Lung (tissue), 12 donors: ENCODE measurements around the gene OR10H3. TPM values are rescaled to one million over a fixed set of nuclear protein-coding genes. Genes with fewer than 3 reads are reported as not detected.

Experiments
- ATAC-seq: fragments of 200-7000 bp; cut with Tn5 transposase; one replicate; pipeline ENCODE4 v1.9.1; 2020; ENCODE audit warnings: moderate number of reproducible peaks; ENCODE audit not compliant: insufficient read depth, low FRiP score
- DNase-seq, 3 donors: peaks; one replicate each; pipeline ENCODE4 v3.0.0-alpha.2; 2013 to 2017
- H3K27ac ChIP-seq, 2 donors: one replicate each; pipeline ENCODE4 v1.5.1; 2013; ENCODE audit warnings: mild to moderate bottlenecking in 2 of 2, moderate library complexity in 2 of 2, control low read depth in 1 of 2, inconsistent platforms in 1 of 2, low read depth in 1 of 2, low read length in 1 of 2
- H3K27me3 ChIP-seq, 3 donors: one replicate each; pipeline ENCODE4 v1.5.1; 2013; ENCODE audit warnings: low read length in 2 of 3; ENCODE audit not compliant: control insufficient read depth in 3 of 3, insufficient read depth in 3 of 3
- H3K36me3 ChIP-seq, 4 donors: one replicate each; pipeline ENCODE4 v1.5.1; 2013; ENCODE audit warnings: low read length in 4 of 4, mild to moderate bottlenecking in 1 of 4, moderate library complexity in 1 of 4; ENCODE audit not compliant: control insufficient read depth in 4 of 4, insufficient read depth in 4 of 4
- H3K4me1 ChIP-seq, 5 donors: one replicate each; pipeline ENCODE4 v1.5.1; 2013; ENCODE audit warnings: low read length in 5 of 5, mild to moderate bottlenecking in 2 of 5, moderate library complexity in 1 of 5; ENCODE audit not compliant: control insufficient read depth in 5 of 5, insufficient read depth in 5 of 5
- H3K4me3 ChIP-seq: one replicate; pipeline ENCODE4 v1.5.1; 2013; ENCODE audit warnings: mild to moderate bottlenecking, control low read depth, moderate library complexity
- H3K9ac ChIP-seq, 2 donors: one replicate each; pipeline ENCODE4 v1.5.1; 2013; ENCODE audit warnings: low read length in 2 of 2, control low read depth in 1 of 2; ENCODE audit not compliant: insufficient read depth in 1 of 2
- H3K9me3 ChIP-seq, 4 donors: one replicate each; pipeline ENCODE4 v1.5.1; 2013; ENCODE audit warnings: low read length in 3 of 4, mild to moderate bottlenecking in 1 of 4, moderate library complexity in 1 of 4; ENCODE audit not compliant: control insufficient read depth in 4 of 4, insufficient read depth in 3 of 4
- WGBS, 2 donors: extraction: QIAGEN DNeasy Blood & Tissue Kit; methylation state at CpG; one replicate each; pipeline ENCODE4 v1.1.7; 2013; 5-methylcytosine and 5-hydroxymethylcytosine counted together
- polyA plus RNA-seq, 2 donors: library from polyadenylated mRNA; stranded (reverse); fragments of 200-250 nt; gene quantifications; one replicate each; pipeline ENCODE4 v1.2.1, GENCODE V29; 2013
- total RNA-seq, 2 donors: library from RNA; depleted of rRNA in 1 of 2; stranded (reverse); fragments of >200 nt in 1 of 2; gene quantifications; one replicate each; pipeline ENCODE4 v1.2.1, GENCODE V29; 2014 to 2021
- TF ChIP-seq, protein P1 (sequence below): IDR thresholded peaks from 2 replicates; pipeline ENCODE4 v1.5.1; 2012; ENCODE audit warnings: mild to moderate bottlenecking; ENCODE audit errors: control extremely low read depth, extremely low read depth
- donor health status: control.
- donor health status: control.
- donor health status: Bipolar disorder and iron deficiency.
- donor health status: healthy.
- donor health status: DM: yes; HTN: yes; CAD: no.

The OR10H3 gene
- total and polyA plus RNA-seq, 4 donors: not detected

DNA sequence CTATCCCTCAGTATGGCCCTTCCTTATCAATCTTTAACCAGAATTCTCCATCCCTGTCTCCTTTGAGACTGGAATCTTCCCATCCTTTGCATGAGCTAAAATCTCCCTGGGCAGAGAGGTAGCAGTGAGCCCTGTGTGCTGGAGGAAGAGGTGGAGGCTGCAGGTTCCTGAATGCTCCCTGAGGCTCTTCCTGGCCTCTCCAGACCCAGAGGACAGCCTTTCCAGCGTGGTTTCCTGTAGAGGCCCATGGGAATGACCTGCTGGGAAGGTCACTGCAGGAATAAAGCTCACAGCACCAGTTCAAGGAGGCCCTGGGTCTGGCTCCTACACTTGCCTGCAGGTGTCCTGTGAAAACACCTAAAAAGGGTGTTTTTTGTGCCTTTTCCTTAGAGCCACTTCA, 5.4 kb upstream of the OR10H3 start:
- ATAC-seq (no peak), DNase-seq (no peak)
- Histone ChIP-seq H3K4me1 (no peaks in the 10 kb centered on the region), H3K36me3 (no peaks in the 10 kb centered on the region), H3K27ac (no peak overlapping the region), H3K4me3 (no peak overlapping the region), H3K9me3 (peaks cover 0 to 3% (median 2%) of the 10 kb centered on the region in 4 donors), H3K27me3 (peaks cover 0 to 2% (median 0%) of the 10 kb centered on the region in 3 donors), H3K9ac (no peak overlapping the region)
- WGBS, 2 donors: 24 to 25% methylated on average over 1 of the region's 1 CpG
- TF ChIP-seq, protein P1, sequence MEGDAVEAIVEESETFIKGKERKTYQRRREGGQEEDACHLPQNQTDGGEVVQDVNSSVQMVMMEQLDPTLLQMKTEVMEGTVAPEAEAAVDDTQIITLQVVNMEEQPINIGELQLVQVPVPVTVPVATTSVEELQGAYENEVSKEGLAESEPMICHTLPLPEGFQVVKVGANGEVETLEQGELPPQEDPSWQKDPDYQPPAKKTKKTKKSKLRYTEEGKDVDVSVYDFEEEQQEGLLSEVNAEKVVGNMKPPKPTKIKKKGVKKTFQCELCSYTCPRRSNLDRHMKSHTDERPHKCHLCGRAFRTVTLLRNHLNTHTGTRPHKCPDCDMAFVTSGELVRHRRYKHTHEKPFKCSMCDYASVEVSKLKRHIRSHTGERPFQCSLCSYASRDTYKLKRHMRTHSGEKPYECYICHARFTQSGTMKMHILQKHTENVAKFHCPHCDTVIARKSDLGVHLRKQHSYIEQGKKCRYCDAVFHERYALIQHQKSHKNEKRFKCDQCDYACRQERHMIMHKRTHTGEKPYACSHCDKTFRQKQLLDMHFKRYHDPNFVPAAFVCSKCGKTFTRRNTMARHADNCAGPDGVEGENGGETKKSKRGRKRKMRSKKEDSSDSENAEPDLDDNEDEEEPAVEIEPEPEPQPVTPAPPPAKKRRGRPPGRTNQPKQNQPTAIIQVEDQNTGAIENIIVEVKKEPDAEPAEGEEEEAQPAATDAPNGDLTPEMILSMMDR: no peak

DNA sequence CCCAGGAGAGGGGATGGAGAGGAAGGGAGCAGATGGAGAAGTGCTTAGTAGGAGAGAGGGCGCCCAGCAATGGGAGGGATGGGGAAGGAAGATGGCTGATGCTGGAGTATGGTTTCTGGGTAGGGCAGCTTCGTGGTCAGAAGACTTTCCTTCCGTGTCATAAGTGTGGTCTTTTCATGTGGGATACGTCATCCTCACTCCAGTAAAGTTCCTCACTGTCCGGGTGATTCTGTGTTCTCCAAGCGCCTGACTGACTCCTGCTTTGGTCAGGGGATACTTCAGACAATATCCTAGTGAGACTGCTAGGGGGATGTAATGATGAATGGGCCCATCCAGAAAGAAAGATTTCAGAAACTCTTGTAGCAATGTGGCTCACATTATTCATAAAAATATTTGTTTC, 3.9 kb upstream of the OR10H3 start:
- ATAC-seq (no peak), DNase-seq (no peak)
- 60 to 62% methylated on average over 6 of the region's 6 CpGs for WGBS, 2 donors
- no peaks in the 10 kb centered on the region for H3K36me3 ChIP-seq
- TF ChIP-seq, protein P1: no peak
- H3K4me1 ChIP-seq: peaks cover 0 to 3% (median 0%) of the 10 kb centered on the region in 5 donors
- H3K4me3 ChIP-seq: no peak overlapping the region
- H3K9me3 ChIP-seq: peaks cover 0 to 3% (median 0%) of the 10 kb centered on the region in 4 donors
- no peak overlapping the region for H3K9ac ChIP-seq
- no peak overlapping the region for H3K27ac ChIP-seq
- H3K27me3 ChIP-seq: peaks cover 0 to 2% (median 0%) of the 10 kb centered on the region in 3 donors

DNA sequence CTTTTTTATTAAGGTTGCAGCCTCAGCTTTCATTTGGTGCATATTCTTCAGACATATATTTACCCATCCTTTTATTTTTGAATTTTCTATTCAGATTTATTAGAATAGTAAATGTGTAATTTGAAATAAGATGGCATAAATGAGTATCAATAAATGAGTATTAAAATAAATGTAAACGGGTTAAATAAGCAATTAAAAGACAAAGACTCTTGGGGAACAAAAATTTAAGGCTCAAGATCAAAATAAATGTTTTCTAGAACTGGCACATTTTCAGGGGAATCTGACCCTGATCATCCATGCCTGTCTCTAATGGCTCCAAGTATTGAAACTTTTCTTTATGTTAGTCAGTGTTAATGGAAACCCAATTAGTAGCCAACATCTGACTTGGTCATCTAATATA, 3.0 kb downstream of the OR10H3 start:
- no peak overlapping the region for H3K27ac ChIP-seq
- no peak overlapping the region for H3K4me3 ChIP-seq
- H3K36me3 ChIP-seq: no peaks in the 10 kb centered on the region
- H3K4me1 ChIP-seq: peaks cover 0 to 3% (median 0%) of the 10 kb centered on the region in 5 donors
- no peak overlapping the region for H3K9ac ChIP-seq
- H3K27me3 ChIP-seq: no peaks in the 10 kb centered on the region
- TF ChIP-seq, protein P1: no peak
- ATAC-seq: no peak
- peaks cover 0 to 9% (median 1%) of the 10 kb centered on the region in 4 donors for H3K9me3 ChIP-seq
- 69 to 72% methylated on average over 1 of the region's 1 CpG for whole genome bisulfite sequencing, 2 donors
- no peak for DNase-seq

DNA sequence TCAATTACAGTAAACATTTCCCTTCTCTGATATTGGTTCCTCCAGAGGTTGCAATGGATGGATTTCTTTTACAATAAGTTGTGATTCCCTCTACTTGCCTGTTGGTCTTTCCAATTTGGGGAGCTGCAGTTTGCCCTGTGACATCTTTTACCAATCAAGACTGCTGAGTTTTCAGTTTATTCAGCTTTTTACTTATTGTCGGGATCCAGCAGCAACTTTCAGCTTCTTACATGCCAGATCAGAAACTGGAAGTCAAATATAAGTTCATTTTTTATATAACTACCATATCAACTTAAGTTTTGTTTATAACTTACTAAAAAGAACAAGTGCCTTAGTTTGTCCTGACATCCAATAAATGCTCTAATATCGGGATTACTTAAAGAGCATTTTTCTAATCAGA, 10.5 kb downstream of the OR10H3 start:
- Histone ChIP-seq H3K4me3 (no peak overlapping the region), H3K4me1 (no peaks in the 10 kb centered on the region), H3K9me3 (no peaks in the 10 kb centered on the region), H3K27me3 (peaks cover 0 to 8% (median 2%) of the 10 kb centered on the region in 3 donors), H3K27ac (no peak overlapping the region), H3K9ac (no peak overlapping the region), H3K36me3 (no peaks in the 10 kb centered on the region)
- TF ChIP-seq, protein P1: no peak
- ATAC-seq (no peak), DNase-seq (no peak)
- WGBS, 2 donors: 81 to 84% methylated on average over 2 of the region's 2 CpGs
